Coronary artery (tissue), 2 donors: ENCODE measurements around the gene ATP2C2.
A peak's percentile ranks its signal among the peaks of the same experiment; 100 is the strongest.

Experiments used
- DNase-seq: peaks from one replicate; pipeline ENCODE4 v3.0.0-alpha.2; 2017; ENCODE audit warnings: low spot score
- H3K27ac ChIP-seq, 2 donors: fragments of 200-600 bp; sonication (generic); one replicate each; pipeline ENCODE4 v1.5.1; 2016 to 2019
- H3K4me3 ChIP-seq: fragments of 200-600 bp; sonication (generic); 2 replicates; pipeline ENCODE4 v1.5.1; 2016; ENCODE audit warnings: mild to moderate bottlenecking, moderate library complexity
- CTCF ChIP-seq: fragments of 200-600 bp; sonication (generic); IDR thresholded peaks from one replicate; pipeline ENCODE4 v1.5.1; 2019; ENCODE audit warnings: antibody characterized with exemption

The ATP2C2 gene

GRCh38 chr16:84476401-84476800 is 108.1 kb downstream of the ATP2C2 start:
- H3K4me3 ChIP-seq, result no peak overlapping the region
- H3K27ac ChIP-seq, result no peak overlapping the region
- no peak for TF ChIP-seq CTCF
- DNase-seq, result peak; percentile 49

- no peak overlapping the region for H3K4me3 ChIP-seq
- peak; percentile 56 for DNase-seq
- TF ChIP-seq CTCF, result no peak
- no peak overlapping the region for H3K27ac ChIP-seq
Measured at GRCh38 chr16:84477661-84478060, 109.3 kb downstream of the ATP2C2 start.

DNA sequence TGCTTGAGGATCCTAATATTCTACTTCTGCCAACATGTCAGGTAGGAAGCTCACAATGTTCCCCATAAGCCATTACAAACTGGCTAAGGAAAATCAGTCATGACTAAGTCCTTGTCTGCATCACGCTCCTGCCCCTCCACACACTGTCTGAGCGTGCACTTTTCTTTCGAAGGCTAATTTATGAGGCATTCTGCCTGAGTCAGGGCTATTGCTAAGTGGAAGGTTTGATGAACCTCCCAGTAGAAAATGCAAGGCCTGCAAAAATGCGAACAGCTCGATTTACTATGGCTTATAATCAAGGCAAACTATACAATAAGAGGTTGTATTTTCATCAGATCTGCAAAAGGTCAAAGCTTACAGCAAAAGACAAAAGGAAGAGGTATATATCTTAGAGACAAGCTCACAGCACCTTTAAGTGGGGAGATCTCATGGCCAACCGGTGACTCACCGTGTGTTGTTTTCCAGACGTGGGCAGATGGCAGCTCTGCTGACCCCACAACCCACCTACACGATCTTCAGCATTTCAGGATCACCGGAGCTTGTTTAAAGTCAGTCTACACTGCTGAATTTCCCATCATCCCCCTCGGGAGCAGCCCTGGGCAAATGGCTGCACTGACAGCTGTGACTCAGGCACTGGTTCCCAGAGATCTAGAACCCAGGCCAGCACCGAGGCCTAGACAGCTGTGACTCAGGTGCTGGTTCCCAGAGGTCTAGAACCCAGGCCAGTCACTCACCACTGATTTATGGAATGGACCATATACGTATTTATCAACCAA is 110.0 kb downstream of the ATP2C2 start:
- no peak overlapping the region for H3K4me3 ChIP-seq
- TF ChIP-seq CTCF, result no peak
- no peak overlapping the region for H3K27ac ChIP-seq
- DNase-seq, result peak; percentile 43

GRCh38 chr16:84479716-84480450 is 111.5 kb downstream of the ATP2C2 start:
- Histone ChIP-seq H3K27ac (no peak overlapping the region), H3K4me3 (no peak overlapping the region)
- no peak for TF ChIP-seq CTCF
- peak; percentile 45 for DNase-seq

DNA sequence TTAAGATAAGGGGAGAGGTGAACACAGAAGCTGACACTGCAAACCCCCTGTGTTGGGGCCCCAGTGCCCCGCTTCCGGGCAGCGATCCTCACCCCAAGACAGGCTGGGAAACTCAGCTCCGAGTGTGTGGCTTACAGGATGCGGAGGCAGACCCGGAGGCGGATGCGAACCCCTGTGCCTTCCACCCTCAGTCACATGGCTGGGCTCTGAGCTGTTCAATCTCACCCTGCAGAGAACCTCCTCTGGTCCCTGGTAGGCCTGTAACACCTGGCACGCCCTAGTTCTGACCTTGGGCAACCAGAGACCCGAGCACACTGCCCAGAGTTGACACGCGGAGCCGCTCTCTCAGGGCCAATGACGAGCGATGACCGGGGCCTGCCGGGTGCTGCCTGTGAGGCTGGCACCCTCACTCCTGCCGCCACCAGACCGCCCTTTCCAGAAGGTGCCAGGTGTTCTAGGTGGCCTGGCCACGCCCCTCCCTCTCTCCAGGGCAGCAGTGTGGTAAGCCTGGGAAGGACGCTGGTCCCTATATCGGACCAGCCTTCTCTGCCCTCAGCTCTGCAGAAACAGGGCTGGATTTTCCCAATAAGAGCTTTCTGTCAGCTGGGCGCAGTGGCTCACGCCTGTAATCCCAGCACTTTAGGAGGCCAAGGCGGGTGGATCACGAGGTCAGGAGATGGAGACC is 112.9 kb downstream of the ATP2C2 start:
- no peak overlapping the region for H3K27ac ChIP-seq
- no peak for TF ChIP-seq CTCF
- DNase-seq, result peak; percentile 65
- H3K4me3 ChIP-seq, result no peak overlapping the region

DNA sequence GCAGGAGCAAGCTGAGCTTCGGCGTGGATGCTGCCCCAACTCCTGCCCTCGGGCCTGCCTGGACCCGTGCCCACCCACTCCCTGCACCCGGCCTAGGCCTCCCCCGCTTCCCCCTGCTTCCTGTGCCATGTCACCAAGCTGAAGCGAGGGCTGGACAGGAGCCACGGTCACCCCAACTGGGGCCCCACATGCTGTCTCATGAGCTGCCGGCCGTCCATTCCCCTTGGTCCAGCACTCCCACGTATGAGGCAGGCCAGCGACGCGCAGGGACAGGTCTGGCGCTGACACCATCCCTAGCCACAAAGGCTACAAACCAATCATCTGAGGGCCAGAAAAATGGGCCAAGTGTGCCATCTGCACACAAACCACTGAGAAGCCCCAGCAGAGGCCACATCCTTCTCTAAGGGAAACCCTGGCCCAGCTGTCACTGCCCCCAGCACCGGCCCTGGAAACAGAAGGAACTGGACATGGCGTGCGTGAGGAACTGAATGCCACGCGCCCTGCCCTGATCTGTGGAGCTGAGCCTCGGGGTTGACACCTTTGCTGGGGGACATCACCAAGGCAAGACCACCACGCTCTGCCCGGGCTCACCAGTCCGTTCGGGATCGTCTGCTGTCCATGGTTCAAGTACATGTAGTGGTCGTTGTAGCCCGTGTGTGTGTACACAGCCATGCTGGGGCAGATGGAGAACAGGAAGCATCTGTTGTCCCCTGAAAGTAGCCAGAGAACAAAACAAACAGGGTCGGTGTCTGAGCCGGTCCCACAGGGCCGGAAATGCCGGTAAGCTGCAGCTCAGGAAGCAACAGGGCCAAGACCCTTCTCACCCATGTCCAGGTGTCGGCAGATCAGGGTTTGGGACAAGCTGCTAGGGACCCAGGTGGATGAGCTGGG is 113.9 kb downstream of the ATP2C2 start:
- H3K27ac ChIP-seq, result no peak overlapping the region
- no peak for TF ChIP-seq CTCF
- DNase-seq, result peak; percentile 55
- H3K4me3 ChIP-seq, result no peak overlapping the region
